Osteoblast (primary cell): ENCODE results near the gene NEK6. TPM values are rescaled to one million over a fixed set of nuclear protein-coding genes. Genes with fewer than 3 reads are reported as not detected.
A peak's percentile ranks its signal among the peaks of the same experiment; 100 is the strongest.

Experiments
- DNase-seq: peaks from one replicate; pipeline ENCODE4 v3.0.0; 2011; ENCODE audit warnings: low spot score, mixed read lengths; ENCODE audit not compliant: insufficient read length; ENCODE audit errors: missing footprints
- H2AFZ ChIP-seq: 2 replicates; pipeline ENCODE4 v1.6.0; 2011; ENCODE audit warnings: mild to moderate bottlenecking, low read length
- H3K27ac ChIP-seq: 2 replicates; pipeline ENCODE4 v1.5.1; 2011; ENCODE audit warnings: mild to moderate bottlenecking, low read depth, low read length, moderate library complexity
- H3K27me3 ChIP-seq: 2 replicates; pipeline ENCODE4 v1.6.0; 2012; ENCODE audit warnings: mild to moderate bottlenecking, control low read depth, inconsistent platforms, low read length, moderate library complexity; ENCODE audit not compliant: insufficient read depth
- H3K36me3 ChIP-seq: 2 replicates; pipeline ENCODE4 v1.5.1; 2011; ENCODE audit warnings: mild to moderate bottlenecking, low read length, control low read depth, moderate library complexity; ENCODE audit not compliant: insufficient read depth
- H3K4me1 ChIP-seq: 2 replicates; pipeline ENCODE4 v1.5.1; 2011; ENCODE audit warnings: mild to moderate bottlenecking, low read length, control low read depth, moderate library complexity; ENCODE audit not compliant: insufficient read depth
- H3K4me2 ChIP-seq: 2 replicates; pipeline ENCODE4 v1.6.0; 2011; ENCODE audit warnings: mild to moderate bottlenecking, low read length; ENCODE audit not compliant: insufficient read depth
- H3K4me3 ChIP-seq: fragments of 200-600 bp; sonication (generic); 3 replicates; pipeline ENCODE4 v1.5.1; 2012; ENCODE audit warnings: mild to moderate bottlenecking, low read length, inconsistent platforms; ENCODE audit not compliant: insufficient read depth
- H3K79me2 ChIP-seq: 2 replicates; pipeline ENCODE4 v1.6.0; 2012; ENCODE audit warnings: mild to moderate bottlenecking, low read length, control low read depth, inconsistent platforms; ENCODE audit not compliant: insufficient read depth
- H3K9me3 ChIP-seq: 2 replicates; pipeline ENCODE4 v1.5.1; 2011; ENCODE audit warnings: low read depth, low read length, control low read depth
- H4K20me1 ChIP-seq: 2 replicates; pipeline ENCODE4 v1.6.0; 2012; ENCODE audit warnings: mild to moderate bottlenecking, low read length, control low read depth; ENCODE audit not compliant: insufficient read depth
- CTCF ChIP-seq: IDR thresholded peaks from 2 replicates; pipeline ENCODE4 v1.5.1; 2011; ENCODE audit warnings: mild to moderate bottlenecking, low read depth, low read length, moderate library complexity; ENCODE audit errors: extremely low read depth
- total RNA-seq: library from RNA; depleted of rRNA; stranded (reverse); fragments of >200 nt; gene quantifications from 2 replicates; pipeline ENCODE4 v1.2.3, GENCODE V29; 2012

The NEK6 gene
- total RNA-seq, 1 donor: 128 TPM

GRCh38 chr9:124312290-124313265 lies 54.8 kb downstream of the NEK6 start:
- no peak overlapping the region for H3K4me2 ChIP-seq
- H2AFZ ChIP-seq: no peak overlapping the region
- H3K79me2 ChIP-seq: peaks cover 89% of the 10 kb centered on the region
- H3K27me3 ChIP-seq: no peaks in the 10 kb centered on the region
- H4K20me1 ChIP-seq: peaks cover 12% of the 10 kb centered on the region
- H3K9me3 ChIP-seq: no peaks in the 10 kb centered on the region
- TF ChIP-seq CTCF: no peak
- no peak overlapping the region for H3K4me3 ChIP-seq
- no peak for DNase-seq
- peaks cover 17% of the 10 kb centered on the region for H3K4me1 ChIP-seq
- H3K36me3 ChIP-seq: peaks cover 95% of the 10 kb centered on the region
- H3K27ac ChIP-seq: peak overlapping the region; percentile 28

- H3K27ac ChIP-seq: no peak overlapping the region
- H3K9me3 ChIP-seq: no peaks in the 10 kb centered on the region
- TF ChIP-seq CTCF: no peak
- no peak for DNase-seq
- H2AFZ ChIP-seq: no peak overlapping the region
- peaks cover 9% of the 10 kb centered on the region for H4K20me1 ChIP-seq
- H3K4me2 ChIP-seq: no peak overlapping the region
- no peak overlapping the region for H3K4me3 ChIP-seq
- H3K36me3 ChIP-seq: peaks cover 93% of the 10 kb centered on the region
- no peaks in the 10 kb centered on the region for H3K27me3 ChIP-seq
- H3K4me1 ChIP-seq: peaks cover 14% of the 10 kb centered on the region
- H3K79me2 ChIP-seq: peaks cover 83% of the 10 kb centered on the region
Measured at GRCh38 chr9:124313940-124314339, 56.2 kb downstream of the NEK6 start.

GRCh38 chr9:124315882-124316281 lies 58.1 kb downstream of the NEK6 start:
- Histone ChIP-seq H4K20me1 (peaks cover 17% of the 10 kb centered on the region), H3K79me2 (peaks cover 81% of the 10 kb centered on the region), H3K9me3 (no peaks in the 10 kb centered on the region), H3K36me3 (peaks cover 92% of the 10 kb centered on the region), H3K27me3 (no peaks in the 10 kb centered on the region), H2AFZ (no peak overlapping the region), H3K4me3 (no peak overlapping the region), H3K4me2 (no peak overlapping the region), H3K4me1 (no peaks in the 10 kb centered on the region), H3K27ac (no peak overlapping the region)
- TF ChIP-seq CTCF: no peak
- DNase-seq: no peak
